Erythroblast (primary cell): ENCODE results near the gene BMP2K.

Experiments used
- GATA1 ChIP-seq: IDR thresholded peaks from 2 replicates; pipeline ENCODE4 v1.6.1; 2011; ENCODE audit warnings: low read depth, mild to moderate bottlenecking, control low read depth, low read length, moderate library complexity
- POLR2A ChIP-seq: IDR thresholded peaks from 2 replicates; pipeline ENCODE4 v1.6.1; 2011; ENCODE audit warnings: mild to moderate bottlenecking, low read length

DNA sequence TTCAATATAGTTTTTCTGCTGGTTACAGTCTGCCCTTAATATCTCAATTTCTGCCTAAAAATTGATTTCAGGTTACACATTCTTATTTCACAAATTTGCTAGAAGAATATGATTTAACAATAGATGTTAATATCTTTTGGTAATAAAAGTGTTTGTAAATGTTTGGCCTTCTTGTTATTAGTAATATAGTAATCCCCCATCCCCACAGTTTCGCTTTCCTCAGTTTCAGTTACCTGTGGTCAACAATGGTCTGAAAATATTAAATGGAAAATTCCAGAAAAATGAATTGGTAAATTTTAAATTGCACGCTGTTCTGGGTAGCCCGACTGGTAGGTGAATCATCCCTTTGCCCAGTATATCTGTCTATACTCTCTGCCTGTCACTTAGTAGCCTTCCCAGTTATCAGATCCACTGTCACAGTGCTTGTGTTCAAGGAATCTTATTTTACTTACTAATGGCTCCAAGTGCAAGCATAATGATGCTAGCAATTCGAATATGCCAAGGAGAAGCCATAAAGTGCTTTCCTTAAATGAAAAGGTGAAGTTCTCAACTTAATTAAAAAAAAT, 3.5 kb upstream of the BMP2K start:
- TF ChIP-seq POLR2A (no peak), GATA1 (no peak)
